ENCODE measurements around the gene HTR1B.

Gene HTR1B

GRCh38 chr6:77463861-77464494, 687 bp upstream of the HTR1B start:
- Mint-ChIP-seq H3K27ac (no peak overlapping the region), H3K9me3 (no peaks in the 10 kb centered on the region), H3K4me1 (ENCODE audit: low read depth) (peaks cover 40% of the 10 kb centered on the region), H3K4me3 (no peak overlapping the region), H3K36me3 (ENCODE audit: low read depth) (no peaks in the 10 kb centered on the region), H3K27me3 (peaks cover 69% of the 10 kb centered on the region)
- intact Hi-C loops (cut with micrococcal nuclease) = no loop called here

- peaks cover 68% of the 10 kb centered on the region for H3K27me3 Mint-ChIP-seq
- H3K9me3 Mint-ChIP-seq = no peaks in the 10 kb centered on the region
- no peak overlapping the region for H3K4me3 Mint-ChIP-seq
- H3K27ac Mint-ChIP-seq = no peak overlapping the region
- peaks cover 40% of the 10 kb centered on the region for H3K4me1 Mint-ChIP-seq (ENCODE audit: low read depth)
- intact Hi-C loops (cut with micrococcal nuclease) = no loop called here
- H3K36me3 Mint-ChIP-seq (ENCODE audit: low read depth) = no peaks in the 10 kb centered on the region
These were observed 658 bp downstream of the HTR1B start for GRCh38 chr6:77462359-77463307.

DNA sequence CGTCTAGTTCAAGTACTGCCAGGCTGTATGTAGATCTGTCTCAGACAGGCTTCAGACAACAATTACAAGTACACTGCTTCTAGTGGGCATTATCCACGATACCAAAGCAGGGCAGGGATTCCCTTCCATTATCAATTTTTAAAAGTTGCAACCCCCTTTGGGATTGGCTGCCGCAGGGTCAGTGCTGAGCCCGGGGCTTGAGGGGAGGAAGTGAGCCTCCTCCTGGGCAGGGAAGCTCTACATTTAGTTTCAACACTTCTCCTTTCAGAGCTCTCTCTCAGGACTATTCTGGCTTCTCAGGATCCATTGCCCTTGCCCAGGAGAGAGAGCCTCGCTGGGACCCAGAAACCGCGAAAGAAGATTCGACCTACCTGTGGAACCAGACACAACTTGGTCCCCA, 1.5 kb downstream of the HTR1B start:
- no peak overlapping the region for H3K27ac Mint-ChIP-seq
- intact Hi-C loops (cut with micrococcal nuclease) = no loop called here
- H3K4me1 Mint-ChIP-seq (ENCODE audit: low read depth) = peaks cover 40% of the 10 kb centered on the region
- H3K4me3 Mint-ChIP-seq = no peak overlapping the region
- H3K36me3 Mint-ChIP-seq (ENCODE audit: low read depth) = no peaks in the 10 kb centered on the region
- H3K9me3 Mint-ChIP-seq = no peaks in the 10 kb centered on the region
- H3K27me3 Mint-ChIP-seq = peaks cover 60% of the 10 kb centered on the region

- Mint-ChIP-seq H3K4me1 (ENCODE audit: low read depth) (peaks cover 15% of the 10 kb centered on the region), H3K27me3 (peaks cover 26% of the 10 kb centered on the region), H3K4me3 (no peak overlapping the region), H3K27ac (no peak overlapping the region), H3K9me3 (no peaks in the 10 kb centered on the region), H3K36me3 (ENCODE audit: low read depth) (no peaks in the 10 kb centered on the region)
- intact Hi-C loops (cut with micrococcal nuclease) = no loop called here
These were observed 4.9 kb downstream of the HTR1B start for GRCh38 chr6:77458421-77458820.

GRCh38 chr6:77457720-77458349, 5.5 kb downstream of the HTR1B start:
- H3K4me3 Mint-ChIP-seq = no peak overlapping the region
- intact Hi-C loops (cut with micrococcal nuclease) = no loop called here
- peaks cover 20% of the 10 kb centered on the region for H3K27me3 Mint-ChIP-seq
- H3K36me3 Mint-ChIP-seq (ENCODE audit: low read depth) = no peaks in the 10 kb centered on the region
- peaks cover 10% of the 10 kb centered on the region for H3K4me1 Mint-ChIP-seq (ENCODE audit: low read depth)
- H3K9me3 Mint-ChIP-seq = no peaks in the 10 kb centered on the region
- no peak overlapping the region for H3K27ac Mint-ChIP-seq

DNA sequence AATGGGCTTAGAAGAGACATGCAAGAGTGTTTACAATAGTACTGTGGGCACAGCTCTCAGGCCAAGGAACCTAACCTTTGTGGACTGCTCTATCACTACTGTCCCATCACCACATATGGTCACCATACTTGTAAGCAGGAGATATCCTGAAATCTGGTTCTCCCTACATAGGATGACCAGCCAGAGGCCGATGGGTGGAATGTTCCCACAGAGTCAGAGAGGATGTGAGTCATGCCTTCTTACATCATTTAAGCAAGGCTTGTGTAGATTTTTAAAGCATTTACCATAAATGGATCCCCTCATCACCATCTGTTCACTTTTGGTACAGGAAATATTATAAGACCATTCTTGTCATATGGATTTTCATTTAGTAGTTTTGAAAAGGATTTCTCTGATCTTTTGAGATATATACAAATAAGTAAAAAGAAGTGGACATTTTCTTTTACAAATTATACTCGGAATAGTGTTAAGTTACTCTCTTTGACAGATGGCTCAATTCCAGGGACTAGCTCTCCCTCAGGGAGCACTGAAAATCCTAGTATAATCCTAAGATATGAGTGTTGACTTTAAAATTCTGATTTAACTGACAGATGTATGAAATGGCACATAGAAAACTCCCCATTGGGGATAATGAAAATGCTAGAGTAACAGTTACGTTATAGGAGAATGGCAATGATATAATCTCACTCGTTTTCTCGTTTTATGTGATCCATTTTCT, 6.6 kb downstream of the HTR1B start:
- Mint-ChIP-seq H3K27ac (no peak overlapping the region), H3K4me3 (no peak overlapping the region), H3K9me3 (no peaks in the 10 kb centered on the region), H3K27me3 (peaks cover 9% of the 10 kb centered on the region), H3K36me3 (ENCODE audit: low read depth) (no peaks in the 10 kb centered on the region), H3K4me1 (ENCODE audit: low read depth) (no peaks in the 10 kb centered on the region)
- intact Hi-C loops (cut with micrococcal nuclease) = no loop called here

DNA sequence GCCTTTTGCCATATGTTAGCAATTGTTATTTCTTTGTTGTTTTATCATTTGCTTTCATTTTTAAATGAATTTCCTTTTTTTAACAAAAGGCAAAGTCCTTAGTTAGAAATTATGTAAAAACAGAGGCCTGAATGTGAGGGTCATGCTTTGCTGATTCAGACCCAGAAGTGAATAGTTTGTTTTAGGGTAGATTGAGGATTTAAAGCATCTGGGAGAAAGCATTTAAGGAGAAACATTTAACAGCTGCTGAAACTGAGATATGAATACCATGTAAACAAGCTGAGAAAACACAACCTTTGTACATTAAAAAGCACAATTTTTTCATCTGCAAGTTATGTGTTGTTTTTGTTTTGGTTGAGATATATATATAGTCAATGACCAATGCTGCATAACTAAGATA, 8.0 kb downstream of the HTR1B start:
- Mint-ChIP-seq H3K36me3 (ENCODE audit: low read depth) (no peaks in the 10 kb centered on the region), H3K27me3 (peaks cover 2% of the 10 kb centered on the region), H3K9me3 (no peaks in the 10 kb centered on the region), H3K4me1 (ENCODE audit: low read depth) (no peaks in the 10 kb centered on the region), H3K4me3 (no peak overlapping the region), H3K27ac (no peak overlapping the region)
- intact Hi-C loops (cut with micrococcal nuclease) = no loop called here

GRCh38 chr6:77454386-77454785, 8.9 kb downstream of the HTR1B start:
- H3K27ac Mint-ChIP-seq = no peak overlapping the region
- no peaks in the 10 kb centered on the region for H3K36me3 Mint-ChIP-seq (ENCODE audit: low read depth)
- no peak overlapping the region for H3K4me3 Mint-ChIP-seq
- intact Hi-C loops (cut with micrococcal nuclease) = no loop called here
- H3K9me3 Mint-ChIP-seq = no peaks in the 10 kb centered on the region
- no peaks in the 10 kb centered on the region for H3K27me3 Mint-ChIP-seq
- H3K4me1 Mint-ChIP-seq (ENCODE audit: low read depth) = no peaks in the 10 kb centered on the region

DNA sequence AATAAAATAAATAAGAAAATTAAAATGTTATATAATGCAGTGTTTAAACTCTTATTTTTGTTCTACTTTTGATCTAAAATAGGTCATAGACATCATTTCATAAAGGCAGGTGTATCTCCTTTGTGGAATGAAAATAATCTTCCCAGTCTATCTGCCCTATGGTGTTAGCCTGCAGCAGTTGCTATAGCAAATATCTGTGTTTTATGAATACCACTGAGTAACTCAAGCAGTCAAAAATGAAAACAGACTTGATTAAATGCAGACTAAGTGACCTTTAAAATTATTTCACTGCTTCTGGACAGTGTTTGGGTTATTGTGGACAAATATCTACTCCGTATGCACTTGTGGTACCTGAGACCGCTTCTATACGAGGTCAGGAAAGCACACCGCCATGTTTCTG, 11.8 kb downstream of the HTR1B start:
- H3K4me1 Mint-ChIP-seq (ENCODE audit: low read depth) = no peaks in the 10 kb centered on the region
- H3K27ac Mint-ChIP-seq = no peak overlapping the region
- intact Hi-C loops (cut with micrococcal nuclease) = no loop called here
- H3K27me3 Mint-ChIP-seq = no peaks in the 10 kb centered on the region
- no peaks in the 10 kb centered on the region for H3K36me3 Mint-ChIP-seq (ENCODE audit: low read depth)
- H3K9me3 Mint-ChIP-seq = no peaks in the 10 kb centered on the region
- H3K4me3 Mint-ChIP-seq = no peak overlapping the region

DNA sequence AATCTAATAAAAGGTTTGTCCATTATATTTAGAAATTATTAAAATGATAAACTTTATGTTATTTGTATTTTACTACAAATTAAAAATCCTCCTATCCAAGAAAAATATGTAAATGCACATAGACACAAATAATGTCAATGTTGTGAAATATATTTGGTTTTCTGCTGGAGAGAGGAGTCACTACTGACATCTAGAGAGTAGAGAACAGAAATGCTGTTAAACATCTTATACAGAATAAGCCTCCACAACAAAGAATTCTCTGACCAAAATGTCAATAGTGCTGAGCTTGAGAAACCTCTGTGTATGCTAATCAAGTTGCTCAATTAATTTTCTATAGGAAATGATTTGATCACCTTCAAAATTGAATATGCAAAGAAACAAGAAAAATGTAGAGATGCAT, 12.4 kb downstream of the HTR1B start:
- no peaks in the 10 kb centered on the region for H3K9me3 Mint-ChIP-seq
- intact Hi-C loops (cut with micrococcal nuclease) = no loop called here
- H3K4me1 Mint-ChIP-seq (ENCODE audit: low read depth) = no peaks in the 10 kb centered on the region
- no peak overlapping the region for H3K4me3 Mint-ChIP-seq
- no peaks in the 10 kb centered on the region for H3K27me3 Mint-ChIP-seq
- H3K27ac Mint-ChIP-seq = no peak overlapping the region
- H3K36me3 Mint-ChIP-seq (ENCODE audit: low read depth) = no peaks in the 10 kb centered on the region

- H3K27ac Mint-ChIP-seq = no peak overlapping the region
- intact Hi-C loops (cut with micrococcal nuclease) = no loop called here
- H3K27me3 Mint-ChIP-seq = no peaks in the 10 kb centered on the region
- H3K4me3 Mint-ChIP-seq = no peak overlapping the region
- H3K36me3 Mint-ChIP-seq (ENCODE audit: low read depth) = no peaks in the 10 kb centered on the region
- no peaks in the 10 kb centered on the region for H3K9me3 Mint-ChIP-seq
- no peaks in the 10 kb centered on the region for H3K4me1 Mint-ChIP-seq (ENCODE audit: low read depth)
These were observed 14.7 kb downstream of the HTR1B start for GRCh38 chr6:77448546-77448945.

GRCh38 chr6:77447254-77447653, 16.0 kb downstream of the HTR1B start:
- intact Hi-C loops (cut with micrococcal nuclease) = no loop called here

DNA sequence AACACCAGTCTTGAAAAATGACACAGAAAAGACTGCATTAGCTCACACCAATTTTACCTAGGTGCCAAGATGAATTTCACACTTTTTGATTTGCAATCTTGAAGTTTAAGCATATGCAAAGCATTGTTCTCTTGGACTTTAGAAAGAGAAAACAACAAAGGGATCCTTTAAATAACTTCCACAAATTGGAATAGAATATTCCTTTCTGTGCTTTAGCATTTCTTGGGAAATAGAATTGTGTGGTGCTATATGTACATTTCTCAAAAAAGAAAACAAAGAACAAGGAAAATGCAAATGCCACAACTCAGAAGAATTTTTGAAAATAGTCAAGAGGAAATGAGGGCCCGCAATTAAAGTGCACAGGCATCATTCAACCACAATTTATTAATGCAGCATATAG, 17.0 kb downstream of the HTR1B start:
- Mint-ChIP-seq H3K36me3 (ENCODE audit: low read depth) (no peaks in the 10 kb centered on the region), H3K4me3 (no peak overlapping the region), H3K27ac (no peak overlapping the region), H3K4me1 (ENCODE audit: low read depth) (no peaks in the 10 kb centered on the region), H3K27me3 (no peaks in the 10 kb centered on the region), H3K9me3 (no peaks in the 10 kb centered on the region)
- intact Hi-C loops (cut with micrococcal nuclease) = no loop called here

More at GRCh38 chr6:77447254-77447653, 16.0 kb downstream of the HTR1B start:
- Mint-ChIP-seq H3K4me1 (ENCODE audit: low read depth) (no peaks in the 10 kb centered on the region), H3K9me3 (no peaks in the 10 kb centered on the region), H3K36me3 (ENCODE audit: low read depth) (no peaks in the 10 kb centered on the region), H3K27me3 (no peaks in the 10 kb centered on the region), H3K27ac (no peak overlapping the region), H3K4me3 (no peak overlapping the region)

DNA sequence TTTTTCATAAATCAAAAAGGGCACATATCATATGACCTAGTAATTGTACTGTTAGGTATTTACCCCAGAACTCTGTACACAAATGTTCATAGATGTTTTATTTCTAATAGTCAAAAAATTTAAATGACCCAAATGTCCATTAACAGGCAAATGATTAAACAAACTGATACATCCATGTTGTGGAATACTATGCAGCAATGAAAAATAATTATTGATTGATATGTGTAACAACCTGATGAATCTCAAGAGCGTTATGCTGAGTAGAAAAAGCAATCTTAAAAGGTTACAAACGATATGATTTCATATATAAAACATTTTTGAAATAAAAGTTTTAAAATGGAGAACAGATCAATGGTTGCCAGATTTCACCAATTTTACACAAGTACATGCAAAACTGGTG, 18.1 kb downstream of the HTR1B start:
- intact Hi-C loops (cut with micrococcal nuclease) = no loop called here
- H3K27me3 Mint-ChIP-seq = no peaks in the 10 kb centered on the region
- H3K27ac Mint-ChIP-seq = no peak overlapping the region
- no peaks in the 10 kb centered on the region for H3K36me3 Mint-ChIP-seq (ENCODE audit: low read depth)
- no peaks in the 10 kb centered on the region for H3K4me1 Mint-ChIP-seq (ENCODE audit: low read depth)
- no peaks in the 10 kb centered on the region for H3K9me3 Mint-ChIP-seq
- no peak overlapping the region for H3K4me3 Mint-ChIP-seq

Measured in dendritic cell treated with granulocyte-macrophage colony-stimulating factor and Interleukin-4, amounts not matched to agents 40 ng/mL and 50 ng/mL, for 4 days (primary cell).